Measurements from ENCODE around the gene HAUS7. TPM values are rescaled to one million over a fixed set of nuclear protein-coding genes. Genes with fewer than 3 reads are reported as not detected.
"Not testable (repeated sequence)": the region's sequence is repeated elsewhere in the genome, so short reads cannot be mapped to it uniquely, and the experiment has no call there.

Gene HAUS7
- polyA plus RNA-seq, 1 donor = 25.0 TPM

GRCh38 chrX:153404333-153404732 lies 66.0 kb downstream of the HAUS7 start:
- H3K4me1 ChIP-seq (ENCODE audit: control insufficient read depth, insufficient read depth, low read length); H3K9me3 ChIP-seq (ENCODE audit: control insufficient read depth, low read depth, low read length); H3K27ac ChIP-seq (ENCODE audit: low read length); H3K36me3 ChIP-seq (ENCODE audit: control insufficient read depth, insufficient read depth, low read length); H3K4me3 ChIP-seq (ENCODE audit: low read length); H3K27me3 ChIP-seq (ENCODE audit: control insufficient read depth, insufficient read depth, low read length); DNase-seq: not testable (repeated sequence)
- no CpG with 5 or more reads among the region's 5 CpGs for WGBS (ENCODE audit: insufficient coverage, low lambda C conversion rate)

GRCh38 chrX:153401133-153401764 lies 69.1 kb downstream of the HAUS7 start, which contains the start of gene PNMA6E:
PNMA6E (minus strand) TSS chrX:153401350; CDS start chrX:153398849, 2,501 bp downstream.
- no peaks in the 10 kb centered on the region for H3K27me3 ChIP-seq (ENCODE audit: control insufficient read depth, insufficient read depth, low read length)
- no peak for DNase-seq
- no peak within 1 kb of the TSS for H3K4me3 ChIP-seq (ENCODE audit: low read length)
- H3K9me3 ChIP-seq (ENCODE audit: control insufficient read depth, low read depth, low read length) = peaks cover 6% of the 10 kb centered on the region
- H3K36me3 ChIP-seq (ENCODE audit: control insufficient read depth, insufficient read depth, low read length) = no peaks in the 10 kb centered on the region
- WGBS (ENCODE audit: insufficient coverage, low lambda C conversion rate) = no CpG with 5 or more reads among the region's 29 CpGs
- no peak within 1 kb of the TSS for H3K27ac ChIP-seq (ENCODE audit: low read length)
- H3K4me1 ChIP-seq (ENCODE audit: control insufficient read depth, insufficient read depth, low read length) = no peaks in the 10 kb centered on the region

GRCh38 chrX:153400146-153401132 lies 69.9 kb downstream of the HAUS7 start:
- Histone ChIP-seq H3K36me3 (ENCODE audit: control insufficient read depth, insufficient read depth, low read length) (no peaks in the 10 kb centered on the region), H3K27ac (ENCODE audit: low read length) (no peak overlapping the region), H3K4me1 (ENCODE audit: control insufficient read depth, insufficient read depth, low read length) (no peaks in the 10 kb centered on the region), H3K9me3 (ENCODE audit: control insufficient read depth, low read depth, low read length) (peaks cover 6% of the 10 kb centered on the region), H3K4me3 (ENCODE audit: low read length) (no peak overlapping the region), H3K27me3 (ENCODE audit: control insufficient read depth, insufficient read depth, low read length) (no peaks in the 10 kb centered on the region)
- no CpG with 5 or more reads among the region's 60 CpGs for WGBS (ENCODE audit: insufficient coverage, low lambda C conversion rate)
- DNase-seq = peak in 1 of 2 donors; percentile 12

- H3K27me3 ChIP-seq (ENCODE audit: control insufficient read depth, insufficient read depth, low read length) = no peaks in the 10 kb centered on the region
- H3K36me3 ChIP-seq (ENCODE audit: control insufficient read depth, insufficient read depth, low read length) = no peaks in the 10 kb centered on the region
- H3K4me3 ChIP-seq (ENCODE audit: low read length) = no peak overlapping the region
- no peak overlapping the region for H3K27ac ChIP-seq (ENCODE audit: low read length)
- WGBS (ENCODE audit: insufficient coverage, low lambda C conversion rate) = no CpG with 5 or more reads among the region's 17 CpGs
- no peaks in the 10 kb centered on the region for H3K4me1 ChIP-seq (ENCODE audit: control insufficient read depth, insufficient read depth, low read length)
- H3K9me3 ChIP-seq (ENCODE audit: control insufficient read depth, low read depth, low read length) = peaks cover 6% of the 10 kb centered on the region
- no peak for DNase-seq
Observed at GRCh38 chrX:153398275-153398960, 72.0 kb downstream of the HAUS7 start.

Other genes with a start within 250 kb of the HAUS7 start
- 0.01 TPM for gene PNMA6F, start 148.8 kb downstream of the HAUS7 start, polyA plus RNA-seq
- gene ZNF275, start 136.4 kb downstream of the HAUS7 start, polyA plus RNA-seq = 9.7 TPM
- gene PNMA6E, start 69.2 kb downstream of the HAUS7 start, polyA plus RNA-seq = not detected
- gene ZFP92, start 59.1 kb downstream of the HAUS7 start, polyA plus RNA-seq = 5.0 TPM
- 0.30 TPM for gene TREX2, start 24.5 kb downstream of the HAUS7 start, polyA plus RNA-seq
- gene BGN, start 24.4 kb upstream of the HAUS7 start, polyA plus RNA-seq = 17.2 TPM
- gene ATP2B3, start 47.1 kb upstream of the HAUS7 start, polyA plus RNA-seq = 1.6 TPM
- 15.9 TPM for gene CCNQ, start 128.6 kb upstream of the HAUS7 start, polyA plus RNA-seq
- 0.78 TPM for gene DUSP9, start 176.6 kb upstream of the HAUS7 start, polyA plus RNA-seq
- 128 TPM for gene PNCK, start 203.2 kb upstream of the HAUS7 start, polyA plus RNA-seq
- gene SLC6A8, start 217.3 kb upstream of the HAUS7 start, polyA plus RNA-seq = 139 TPM